Pancreas (tissue), 10 donors: ENCODE results near the gene INSIG2. TPM values are rescaled to one million over a fixed set of nuclear protein-coding genes. Genes with fewer than 3 reads are reported as not detected.
A peak's percentile ranks its signal among the peaks of the same experiment; 100 is the strongest.

Experiments used
- ATAC-seq, 4 donors: fragments of 200-7000 bp; cut with Tn5 transposase; one replicate each; pipeline versions ENCODE4 v1.8.0 to v1.9.1; 2020; ENCODE audit warnings: mild to moderate bottlenecking in 4 of 4, moderate library complexity in 4 of 4
- DNase-seq, 6 donors: peaks; one replicate each; pipeline ENCODE4 v3.0.0-alpha.2; 2020
- FAIRE-seq: peaks from 2 replicates; lab custom pipeline; 2012; peaks lifted over from hg19 to GRCh38; lab: Jason Lieb, UNC
- H3K27ac ChIP-seq, 4 donors: fragments of 200-600 bp; sonication (generic); 1 replicate in 3 of 4; 2 replicates in 1 of 4; pipeline versions ENCODE4 v1.5.0 to v1.8.0; 2020
- H3K27me3 ChIP-seq, 4 donors: fragments of 200-600 bp; one replicate each; pipeline ENCODE4 v1.8.0; 2021
- H3K36me3 ChIP-seq, 3 donors: fragments of 200-600 bp; sonication (generic) in 1 of 3; one replicate each; pipeline versions ENCODE4 v1.5.0 to v1.8.0; 2020 to 2021
- H3K4me1 ChIP-seq, 3 donors: fragments of 200-600 bp; one replicate each; pipeline ENCODE4 v1.8.0; 2021
- H3K4me3 ChIP-seq, 4 donors: fragments of 200-600 bp; sonication (generic) in 2 of 4; one replicate each; pipeline versions ENCODE4 v1.5.0 to v1.8.0; 2020 to 2021
- H3K9me3 ChIP-seq, 4 donors: fragments of 200-600 bp; one replicate each; pipeline ENCODE4 v1.8.0; 2021
- CTCF ChIP-seq, 4 donors: fragments of 200-600 bp; sonication (generic) in 3 of 4; IDR thresholded peaks; one replicate each; pipeline versions ENCODE4 v1.5.0 to v1.8.0; 2021; ENCODE audit warnings: antibody characterized with exemption in 4 of 4
- WGBS, 2 donors: extraction: QIAGEN DNeasy Blood & Tissue Kit; methylation state at CpG; one replicate each; pipeline ENCODE4 v1.1.7; 2013; 5-methylcytosine and 5-hydroxymethylcytosine counted together
- intact Hi-C, 3 donors: fragments of 100-400 bp; cut with DNase I; formaldehyde crosslinking; loops; one replicate each; pipeline versions ENCODE4 v1.11.1 to v1.14.2; 2022
- polyA plus RNA-seq, 2 donors: library from polyadenylated mRNA; stranded (reverse); fragments of 200-250 nt; gene quantifications; one replicate each; pipeline ENCODE4 v1.2.3, GENCODE V29; 2013
- total RNA-seq, 6 donors: library from RNA; stranded (reverse); fragmentation: NEBNext Ultra II Directional in 4 of 6; extraction: Animal tissue kit (Norgen Biotek cat#: 25700) in 4 of 6; gene quantifications; one replicate each; pipeline versions ENCODE4 v1.2.1 to v1.2.4, GENCODE V29; 2021 to 2023
- donor health status: healthy with polysubstance abuse.
- donor health status: DM: no; HTN: no; CAD: no; lungs with moderate emphysema.
- donor health status: DM: no; HTN: no; CAD: no.
- donor health status: control.
- donor health status: control.
- donor health status: Bipolar disorder and iron deficiency.
- donor health status: DM: yes; HTN: yes; CAD: no.
- donor health status: DM: no; HTN: no; CAD: no.
- donor health status: DM: no; HTN: no; CAD: no.
- donor health status: DM: yes; HTN: yes; CAD: no.

INSIG2 gene
- total and polyA plus RNA-seq, 8 donors: 7.9 to 23.0 (median 14.2) TPM

GRCh38 chr2:118120401-118120780 is 32.1 kb downstream of the INSIG2 start:
- H3K27me3 ChIP-seq: no peaks in the 10 kb centered on the region
- ATAC-seq: no peak
- FAIRE-seq: no peak
- H3K4me3 ChIP-seq: no peak overlapping the region
- H3K27ac ChIP-seq: no peak overlapping the region
- WGBS, 2 donors: 94 to 96% methylated on average over 4 of the region's 4 CpGs
- H3K4me1 ChIP-seq: peaks cover 0 to 19% (median 17%) of the 10 kb centered on the region in 3 donors
- TF ChIP-seq CTCF (IDR thresholded peaks at IDR 0.05): no peak
- intact Hi-C loops: no loop called here
- DNase-seq: no peak
- H3K36me3 ChIP-seq: no peaks in the 10 kb centered on the region
- H3K9me3 ChIP-seq: no peaks in the 10 kb centered on the region

GRCh38 chr2:118121101-118121500 is 32.8 kb downstream of the INSIG2 start:
- H3K27ac ChIP-seq: no peak overlapping the region
- H3K4me1 ChIP-seq: peaks cover 0 to 19% (median 17%) of the 10 kb centered on the region in 3 donors
- H3K4me3 ChIP-seq: no peak overlapping the region
- ATAC-seq (no peak), DNase-seq (peak in 1 of 6 donors; percentile 30), FAIRE-seq (no peak)
- H3K9me3 ChIP-seq: no peaks in the 10 kb centered on the region
- H3K27me3 ChIP-seq: no peaks in the 10 kb centered on the region
- no peaks in the 10 kb centered on the region for H3K36me3 ChIP-seq
- intact Hi-C loops: no loop called here
- no peak for TF ChIP-seq CTCF (IDR thresholded peaks at IDR 0.05)

GRCh38 chr2:118121986-118122524 is 33.8 kb downstream of the INSIG2 start:
- H3K36me3 ChIP-seq: no peaks in the 10 kb centered on the region
- DNase-seq (no peak), FAIRE-seq (no peak), ATAC-seq (no peak)
- peak overlapping the region in 2 of 4 donors; percentile 51 to 57 for H3K27ac ChIP-seq
- TF ChIP-seq CTCF (IDR thresholded peaks at IDR 0.05): no peak
- no peaks in the 10 kb centered on the region for H3K27me3 ChIP-seq
- no peaks in the 10 kb centered on the region for H3K9me3 ChIP-seq
- peaks cover 0 to 19% (median 17%) of the 10 kb centered on the region in 3 donors for H3K4me1 ChIP-seq
- intact Hi-C loops: no loop called here
- 72 to 78% methylated on average over 2 of the region's 2 CpGs for WGBS, 2 donors
- no peak overlapping the region for H3K4me3 ChIP-seq

- Histone ChIP-seq H3K27me3 (no peaks in the 10 kb centered on the region), H3K27ac (peak overlapping the region; percentile 13 to 57 (median 38)), H3K9me3 (no peaks in the 10 kb centered on the region), H3K36me3 (no peaks in the 10 kb centered on the region), H3K4me3 (no peak overlapping the region), H3K4me1 (peaks cover 0 to 19% (median 17%) of the 10 kb centered on the region in 3 donors)
- intact Hi-C loops: no loop called here
- ATAC-seq (peak in 3 of 4 donors; percentile 40 to 68 (median 66)), DNase-seq (no peak), FAIRE-seq (no peak)
- 68 to 86% methylated on average over 2 of the region's 2 CpGs for WGBS, 2 donors
- no peak for TF ChIP-seq CTCF (IDR thresholded peaks at IDR 0.05)
Measured at GRCh38 chr2:118122594-118123281, 34.5 kb downstream of the INSIG2 start.
